GM18867 (cell line): ENCODE results near the gene KRT81.
A peak's percentile ranks its signal among the peaks of the same experiment; 100 is the strongest.
"Not testable (repeated sequence)": the region's sequence is repeated elsewhere in the genome, so short reads cannot be mapped to it uniquely, and the experiment has no call there.

Source experiments
- ATAC-seq: cut with Tn5 transposase; IDR thresholded peaks from one replicate; pipeline ENCODE4 v1.9.1; 2021; ENCODE audit warnings: mild to moderate bottlenecking, moderate library complexity; ENCODE audit not compliant: unreplicated experiment

Gene KRT81

DNA sequence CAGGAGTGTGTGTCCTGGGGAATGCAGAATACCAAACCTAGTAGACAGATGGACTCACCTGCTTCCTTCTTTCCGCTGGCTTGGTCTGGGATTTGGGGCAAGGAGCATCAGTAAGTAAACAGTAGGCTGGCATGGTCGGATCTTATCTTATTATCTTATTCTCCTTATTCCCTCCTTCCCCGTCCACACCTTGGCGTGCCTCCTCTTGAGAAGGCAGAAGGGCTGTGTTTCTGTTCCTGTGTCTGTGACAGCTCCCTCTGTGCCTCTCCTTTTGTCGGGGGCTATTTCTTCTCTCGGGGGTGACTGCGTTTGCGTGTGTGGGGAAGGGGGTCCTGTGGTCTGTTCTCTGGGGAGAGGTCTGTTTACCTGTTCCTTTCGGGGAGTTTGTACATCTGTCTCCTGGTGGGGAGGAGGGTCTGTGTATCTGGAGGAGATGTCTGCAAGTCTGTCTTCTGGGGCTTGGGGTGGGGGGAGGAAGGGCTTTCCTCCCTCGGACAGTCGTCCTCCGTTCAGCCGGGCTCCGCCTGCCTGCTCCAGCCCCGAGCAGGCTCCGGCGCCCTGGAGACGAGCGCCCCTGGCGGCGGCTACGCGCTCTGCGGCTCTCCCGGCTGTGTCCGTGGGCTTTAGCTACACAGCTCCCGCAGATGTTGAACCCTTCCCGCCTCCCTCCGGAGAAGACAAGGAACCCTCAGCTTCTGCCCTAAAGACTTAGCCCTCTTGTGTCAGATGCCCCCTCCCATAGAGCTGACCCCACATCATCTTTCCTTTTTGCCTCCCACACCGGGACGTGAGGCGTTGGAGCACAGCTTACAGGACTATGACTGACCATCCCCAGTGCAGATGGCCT lies 12.5 kb downstream of the KRT81 start:
- ATAC-seq = peak; percentile 74

DNA sequence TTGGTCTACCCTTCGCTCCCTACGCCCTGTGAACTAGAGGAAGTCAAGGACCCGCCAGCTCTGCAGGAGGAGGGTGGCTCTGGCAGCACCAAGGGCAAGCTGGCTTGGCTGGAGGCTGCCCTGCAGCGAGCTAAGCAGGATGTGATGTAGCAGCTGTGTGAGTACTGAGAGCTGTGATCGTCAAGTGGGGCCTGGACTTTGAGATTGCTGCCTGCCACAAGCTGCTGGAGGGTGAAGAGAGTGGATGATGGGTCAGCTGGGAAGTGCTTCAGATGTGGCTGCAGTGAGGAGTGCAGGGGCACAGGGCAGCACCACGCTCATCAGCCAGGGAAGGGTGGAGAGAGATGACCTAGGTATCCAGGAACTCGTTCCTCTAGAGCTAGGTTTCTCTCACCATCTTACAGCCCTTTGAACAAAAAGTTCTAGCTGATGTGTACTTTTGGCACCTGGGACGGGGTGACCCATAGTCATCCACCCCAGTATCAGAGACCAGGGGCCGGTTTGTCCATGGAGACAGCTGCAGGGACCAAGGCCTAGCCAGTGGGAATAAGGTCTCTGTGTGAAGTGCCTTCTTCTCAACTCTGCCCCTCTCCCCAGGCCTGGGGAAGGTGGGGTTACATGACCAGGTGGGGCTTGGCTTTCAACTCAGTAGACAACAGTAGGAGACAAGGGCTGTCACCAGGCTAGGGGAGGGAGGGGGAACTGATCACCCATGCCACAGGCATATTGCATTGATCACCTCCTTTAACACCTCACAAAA lies 13.7 kb downstream of the KRT81 start:
- ATAC-seq = no peak

DNA sequence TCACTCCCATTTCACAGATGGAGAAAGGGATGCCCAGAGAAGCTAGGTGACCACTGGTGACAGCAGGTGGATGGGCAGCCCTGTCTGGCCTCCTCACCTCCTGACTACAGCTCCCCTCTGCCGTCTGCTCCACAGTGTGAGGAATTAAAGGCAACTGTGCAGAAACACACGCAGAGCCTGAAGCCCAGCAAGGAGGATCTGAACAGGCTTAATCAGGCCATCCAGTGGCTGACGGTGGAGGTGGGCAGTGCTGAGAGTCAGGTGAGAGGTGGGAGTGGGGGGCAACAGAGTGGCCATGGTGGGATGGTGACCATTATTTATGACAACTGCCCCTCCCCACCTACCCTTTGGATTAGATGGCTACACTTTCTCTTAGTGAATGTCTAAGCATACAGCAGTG lies 15.6 kb downstream of the KRT81 start:
- no peak for ATAC-seq

DNA sequence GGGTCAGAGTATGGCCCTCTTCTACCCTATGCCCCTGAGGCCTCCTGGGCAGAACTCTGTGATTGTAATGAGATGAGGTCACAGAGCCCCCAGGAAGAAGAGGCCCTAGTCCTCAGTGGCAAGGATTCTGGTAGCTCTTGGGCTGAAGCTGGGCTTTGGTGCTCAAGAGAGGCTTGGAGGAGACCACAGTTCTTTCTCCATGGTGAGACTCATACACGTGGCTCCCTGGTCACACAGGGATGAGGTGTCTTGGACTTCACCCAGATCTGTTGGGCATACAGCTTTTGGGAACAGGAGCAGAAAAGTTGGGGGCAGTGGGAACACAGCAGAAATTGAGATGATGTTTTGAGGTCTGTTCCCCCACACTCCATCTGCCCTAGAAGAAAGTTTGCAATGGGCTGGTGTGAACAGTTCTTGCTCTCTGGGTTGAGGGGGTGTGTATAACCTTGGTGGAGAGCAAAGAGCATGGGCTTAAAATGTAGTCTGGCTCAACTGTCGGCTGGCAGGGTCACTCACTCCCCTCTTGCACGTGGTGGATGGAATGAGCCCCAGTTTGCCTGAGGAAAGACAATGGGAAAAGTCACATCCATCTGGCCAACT lies 16.7 kb downstream of the KRT81 start, which contains the start of gene KRT86:
Gene KRT86 (plus strand): TSS at position 125 of the 600 bp plus-strand sequence. CDS start 27,272 bp downstream, outside the sequence.
- no peak for ATAC-seq

DNA sequence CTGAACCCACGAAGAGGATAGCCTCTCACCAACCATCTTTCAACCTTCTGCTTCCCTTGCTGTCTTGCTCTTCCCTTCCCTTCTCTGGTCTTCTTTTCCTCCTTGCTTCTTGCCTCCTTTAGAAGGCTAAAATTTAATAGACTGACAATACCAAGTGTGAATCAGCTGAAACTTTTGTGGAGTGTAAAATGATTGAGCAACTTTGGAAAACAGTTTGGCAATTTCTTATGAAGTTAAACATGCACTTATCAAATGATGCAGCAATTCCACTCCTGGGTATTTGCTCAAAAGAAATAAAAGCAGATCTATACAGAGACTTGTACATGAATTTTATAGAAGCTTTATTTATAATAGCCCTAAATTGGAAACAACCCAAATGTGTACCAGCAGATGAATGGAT lies 20.2 kb downstream of the KRT81 start:
- ATAC-seq = no peak

DNA sequence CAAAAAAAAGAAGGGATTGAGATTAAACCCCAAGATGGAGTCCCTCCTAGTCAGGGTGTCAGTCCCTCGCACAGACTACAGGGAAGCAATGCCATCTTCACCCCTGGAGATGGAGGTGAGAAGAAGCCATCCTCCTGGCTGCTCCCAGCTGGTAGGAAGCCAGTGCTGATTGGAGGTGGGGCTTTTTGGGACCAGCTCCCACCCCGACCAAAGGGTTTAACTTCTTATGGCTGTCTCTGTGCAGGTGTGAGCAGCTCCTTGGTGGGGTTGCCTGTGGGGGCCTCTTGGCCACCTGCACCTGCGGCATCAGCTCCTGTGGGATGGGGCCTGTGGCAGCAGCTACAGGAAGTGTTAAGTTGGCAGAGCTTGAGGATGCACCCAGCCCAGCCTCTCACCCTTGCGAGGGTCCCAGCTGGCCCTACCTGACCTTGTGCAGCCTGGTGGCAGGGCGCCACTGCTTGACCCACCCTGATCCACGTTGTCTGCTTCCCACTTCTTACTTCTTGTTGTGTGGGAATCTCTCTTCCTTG lies 20.7 kb downstream of the KRT81 start:
- ATAC-seq = no peak

DNA sequence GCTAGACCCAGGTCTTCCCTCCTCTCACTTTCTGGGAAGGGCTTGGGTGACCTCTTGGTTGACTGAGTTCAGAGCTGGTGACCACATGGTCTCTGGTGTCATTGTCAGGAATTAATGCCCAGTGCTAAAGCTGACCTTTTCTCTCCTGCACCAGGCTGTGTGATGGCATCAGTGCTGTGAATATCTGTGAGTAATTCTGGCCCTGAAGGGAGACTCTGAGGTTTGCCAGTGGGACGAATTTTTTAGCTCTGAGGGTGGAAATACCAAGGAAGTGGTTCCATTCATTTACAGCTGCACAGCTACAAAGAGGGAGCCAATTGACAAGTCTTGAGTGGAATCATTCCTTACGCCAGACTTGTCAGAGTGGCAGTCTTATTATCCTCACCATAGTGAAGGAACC lies 23.1 kb downstream of the KRT81 start:
- ATAC-seq = no peak

DNA sequence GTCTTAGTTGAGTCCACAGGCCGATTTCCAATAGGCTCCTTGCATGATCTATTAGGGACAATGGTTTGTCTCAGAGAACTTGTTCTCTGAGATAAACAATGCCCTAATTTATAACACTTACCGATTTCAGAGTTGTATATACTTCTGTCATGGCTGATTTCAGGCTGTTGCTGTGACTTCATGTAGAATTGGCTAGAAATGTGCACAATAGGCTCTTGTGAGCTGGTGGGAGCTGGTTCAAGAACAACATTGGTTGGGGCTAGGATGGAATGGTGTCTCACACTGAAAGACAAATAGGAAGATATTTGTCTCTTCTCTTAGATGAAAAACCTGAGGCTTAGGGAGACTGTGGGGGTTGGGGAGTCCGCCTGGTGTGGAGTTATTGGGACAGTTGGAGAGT lies 23.6 kb downstream of the KRT81 start:
- ATAC-seq = no peak

DNA sequence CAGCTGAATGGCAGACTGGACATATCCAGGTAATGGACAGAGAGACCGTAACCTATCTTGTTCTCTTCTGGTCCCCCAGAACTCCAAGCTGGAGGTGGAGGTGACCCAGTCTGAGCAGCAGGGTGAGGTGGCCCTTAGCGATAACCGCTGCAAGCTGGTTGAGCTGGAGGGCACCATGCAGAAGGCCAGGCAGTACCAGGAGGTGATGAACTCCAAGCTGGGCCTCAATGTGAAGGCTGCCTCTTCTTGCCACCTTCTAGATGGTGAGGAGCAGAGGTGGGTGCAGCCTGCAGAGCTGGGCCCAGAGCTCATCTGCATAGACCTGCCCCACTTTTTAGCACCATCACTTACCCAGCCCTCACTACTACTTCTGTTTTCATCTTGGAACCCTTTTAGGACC lies 24.1 kb downstream of the KRT81 start:
- no peak for ATAC-seq

DNA sequence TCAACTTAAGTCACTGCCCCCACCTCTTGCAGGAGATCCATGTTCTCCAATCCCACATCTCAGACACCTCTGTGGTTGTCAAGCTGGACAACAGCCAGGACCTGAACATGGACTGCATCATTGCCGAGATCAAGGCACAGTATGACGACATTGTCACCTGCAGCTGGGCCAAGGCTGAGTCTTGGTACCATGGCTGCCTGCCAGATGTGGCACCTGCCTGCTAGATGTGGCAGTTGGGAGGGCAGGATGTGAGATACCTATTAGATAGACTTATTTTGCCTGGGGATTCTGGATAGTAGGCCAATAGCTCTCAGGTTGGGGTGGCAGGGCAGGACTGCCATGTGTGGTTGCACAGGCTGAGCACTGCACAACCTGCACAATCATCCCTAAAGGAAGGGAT lies 24.8 kb downstream of the KRT81 start:
- no peak for ATAC-seq

DNA sequence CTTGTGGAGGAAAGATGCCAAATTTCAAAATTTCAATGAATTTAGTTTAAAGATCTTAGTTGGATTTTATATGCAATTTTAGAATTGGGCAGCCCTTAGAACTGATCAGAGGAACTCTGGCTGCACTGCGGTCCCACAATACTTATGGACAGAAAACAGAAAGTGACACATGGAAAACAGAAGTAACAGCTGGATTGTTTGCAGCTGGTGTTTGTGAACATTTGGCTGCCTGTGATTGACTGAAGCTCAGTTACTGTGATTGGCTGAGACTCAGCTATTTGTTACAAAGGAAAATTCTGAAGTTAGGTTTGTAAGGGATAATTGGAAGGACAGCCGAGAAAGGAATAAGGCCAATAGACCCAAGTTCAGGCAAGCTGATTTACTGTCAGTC lies 26.9 kb downstream of the KRT81 start:
- ATAC-seq = no peak

DNA sequence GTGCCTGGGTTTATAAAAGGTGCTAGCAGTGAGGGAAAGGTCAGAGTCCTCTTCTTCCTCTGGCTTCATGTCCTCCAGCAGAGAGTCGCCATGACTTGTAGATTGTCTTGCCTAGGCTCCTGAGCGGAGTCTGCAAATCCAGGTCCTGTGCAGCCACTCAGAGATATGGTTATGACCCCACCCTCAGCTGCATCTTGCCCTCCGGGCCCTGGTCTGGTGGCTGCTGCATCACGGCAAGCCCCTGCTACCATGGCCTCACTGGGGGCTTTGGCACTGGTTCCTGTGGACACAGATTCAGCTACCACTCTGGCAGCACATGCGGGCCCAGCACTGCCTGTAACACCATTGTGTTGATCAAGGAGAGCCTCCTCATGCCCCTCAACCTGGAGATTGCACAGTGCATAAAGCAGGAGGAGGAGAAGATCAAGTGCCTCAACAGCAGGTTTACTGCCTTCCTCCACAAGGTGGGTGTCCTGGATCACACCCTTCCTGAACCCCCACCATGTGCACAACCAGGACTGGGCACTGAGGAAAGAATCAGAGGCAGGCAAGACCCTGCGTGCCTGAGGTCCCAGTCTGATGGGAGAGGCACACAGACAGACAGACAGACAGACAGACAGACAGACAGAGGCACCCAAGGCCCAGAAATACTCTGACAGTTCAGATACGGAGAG lies 27.4 kb downstream of the KRT81 start:
- no peak for ATAC-seq

DNA sequence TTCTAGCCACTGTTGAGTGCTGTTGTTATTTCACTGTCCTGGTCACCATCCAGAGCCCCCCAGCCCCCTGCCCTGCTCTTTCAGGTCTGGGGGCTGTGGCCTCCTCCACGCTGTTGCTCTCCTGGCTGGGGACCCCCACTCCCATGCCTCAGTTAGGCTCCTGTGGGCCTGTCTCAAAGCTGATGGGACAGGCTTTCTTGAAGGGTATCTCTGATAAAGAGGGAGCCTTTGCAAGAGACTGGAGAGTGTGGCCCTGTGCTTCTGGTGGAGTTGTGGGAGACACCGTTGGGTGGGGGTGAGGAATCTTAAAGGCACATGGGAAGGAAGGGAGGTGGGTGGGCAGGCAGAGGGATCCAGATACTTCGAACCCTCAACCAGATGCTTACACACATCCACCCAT lies 29.0 kb downstream of the KRT81 start:
- ATAC-seq = no peak

DNA sequence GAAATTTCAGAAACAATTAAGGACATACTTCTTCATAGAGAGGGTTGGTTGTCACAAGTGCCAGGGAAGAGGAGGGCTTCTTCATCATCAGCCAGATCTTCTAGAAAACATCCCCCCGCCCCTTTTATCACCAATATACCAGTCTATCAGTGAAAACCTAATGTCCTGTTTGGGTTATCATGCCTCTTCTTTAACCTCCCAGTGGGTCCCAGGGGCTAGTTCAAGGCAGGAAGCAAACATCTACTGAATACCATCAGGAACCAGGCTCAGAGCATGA lies 30.2 kb downstream of the KRT81 start:
- ATAC-seq = no peak

DNA sequence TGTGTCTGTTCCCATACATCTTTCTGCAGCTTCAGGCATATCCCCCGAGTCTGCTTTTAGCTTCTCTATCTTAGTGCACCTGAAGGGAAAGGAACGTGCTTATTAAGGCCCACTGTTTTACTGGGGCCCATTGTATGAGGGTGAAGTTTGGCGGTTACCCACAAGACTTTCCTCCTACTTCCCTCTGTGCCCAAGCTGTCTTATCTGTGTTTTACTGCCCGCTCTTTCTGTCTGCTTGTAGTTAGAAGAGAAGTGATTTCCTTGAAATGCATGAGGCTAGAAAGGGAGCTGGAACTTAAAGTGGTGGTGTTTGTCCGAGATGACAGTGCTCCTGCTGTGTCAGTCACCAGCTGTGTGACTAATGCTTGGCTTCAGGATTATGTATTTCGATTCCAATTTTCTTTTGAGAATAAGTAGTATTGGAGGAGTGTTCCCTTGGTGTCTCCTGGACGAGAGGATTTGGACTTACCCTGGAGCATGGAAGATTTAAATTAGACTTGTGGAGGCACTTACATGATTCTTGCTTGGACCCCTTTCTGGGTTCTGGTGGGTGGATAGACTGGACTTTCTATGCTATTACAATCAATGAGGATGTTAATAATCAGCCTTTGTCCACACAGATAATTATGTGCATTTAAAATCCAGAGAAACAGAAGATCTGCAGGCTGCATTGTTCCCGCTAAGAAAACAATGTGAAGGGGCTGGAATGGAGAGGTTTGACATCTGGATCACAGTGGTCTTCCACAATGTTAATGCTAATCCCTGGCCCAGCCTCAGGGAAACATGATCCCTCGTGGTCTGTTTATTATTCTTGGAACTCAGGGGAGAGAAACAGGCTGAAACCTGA lies 30.8 kb downstream of the KRT81 start:
- ATAC-seq = no peak

DNA sequence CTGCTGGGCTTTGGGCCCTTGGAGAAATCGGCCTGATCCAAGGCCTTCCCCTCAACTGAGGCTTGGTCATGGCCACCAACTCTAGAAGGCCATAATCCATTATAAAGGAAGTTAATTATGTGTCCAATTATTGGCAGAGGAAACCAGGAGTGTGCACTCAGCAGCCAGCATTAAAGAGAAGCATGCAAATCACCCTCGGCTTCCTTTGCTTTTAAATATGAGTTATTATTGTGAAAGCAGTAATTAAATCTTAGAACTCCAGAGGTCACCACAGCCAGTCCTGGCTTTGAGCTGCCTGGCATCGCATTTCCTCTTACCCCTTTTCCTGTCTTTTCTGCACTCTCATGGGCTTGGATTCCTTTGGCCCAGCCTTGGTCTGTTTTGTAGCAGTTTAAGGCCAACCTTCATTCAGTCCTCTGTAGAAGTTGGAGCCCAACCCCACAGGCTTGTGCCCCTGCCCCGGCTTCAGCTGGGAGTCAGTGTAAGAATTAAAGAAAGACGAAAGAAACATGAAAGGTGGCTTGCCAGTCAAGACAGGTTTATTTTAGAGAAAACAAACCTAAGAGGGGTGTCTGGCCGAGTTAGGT lies 31.6 kb downstream of the KRT81 start:
- no peak for ATAC-seq

DNA sequence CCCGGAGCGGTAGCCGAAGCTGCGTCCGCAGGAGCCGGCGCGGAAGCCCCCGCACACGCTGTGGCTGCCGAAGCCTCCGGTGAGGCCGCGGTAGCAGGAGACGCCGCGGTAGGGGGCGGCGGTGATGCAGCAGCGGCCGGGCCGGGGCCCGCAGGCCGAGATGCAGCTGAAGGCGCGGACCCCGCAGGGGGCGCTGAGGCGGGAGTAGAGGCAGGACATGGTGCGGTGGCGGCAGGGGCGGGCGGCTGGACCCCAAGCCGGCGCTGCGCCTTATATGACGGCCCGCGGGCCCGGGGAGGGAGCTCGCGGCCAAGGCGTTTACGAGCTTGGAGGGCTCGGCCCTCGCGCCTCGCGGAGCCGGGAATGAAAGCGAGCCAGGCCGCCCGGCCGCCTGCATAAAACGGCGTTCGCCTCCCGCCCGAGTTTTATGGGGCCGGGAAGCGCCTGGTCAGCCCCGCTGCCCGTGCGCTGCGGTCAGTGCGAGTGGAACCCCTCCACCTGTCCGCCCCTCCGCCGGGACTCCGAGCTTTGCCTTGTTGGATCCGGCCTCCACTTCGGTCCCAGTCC lies 32.9 kb downstream of the KRT81 start:
- ATAC-seq = no peak

DNA sequence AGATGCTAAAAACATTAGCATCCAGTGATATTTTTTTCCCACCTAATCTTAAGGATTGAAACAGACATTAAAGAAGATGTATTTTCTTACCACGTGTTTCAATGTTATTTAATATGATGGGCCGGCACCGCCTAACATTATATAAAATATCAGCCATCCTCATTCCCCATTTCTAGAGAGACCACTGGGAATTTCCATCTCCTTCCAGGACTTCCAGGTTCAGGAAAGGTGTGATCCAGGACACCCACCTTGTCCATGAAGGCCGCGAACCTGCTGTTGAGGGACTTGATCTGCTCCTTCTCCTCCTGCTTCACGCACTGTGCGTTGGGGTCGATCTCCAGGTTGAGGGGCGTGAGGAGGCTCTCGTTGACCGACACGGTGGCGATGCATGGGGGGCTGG lies 33.4 kb downstream of the KRT81 start:
- not testable (repeated sequence) for ATAC-seq

DNA sequence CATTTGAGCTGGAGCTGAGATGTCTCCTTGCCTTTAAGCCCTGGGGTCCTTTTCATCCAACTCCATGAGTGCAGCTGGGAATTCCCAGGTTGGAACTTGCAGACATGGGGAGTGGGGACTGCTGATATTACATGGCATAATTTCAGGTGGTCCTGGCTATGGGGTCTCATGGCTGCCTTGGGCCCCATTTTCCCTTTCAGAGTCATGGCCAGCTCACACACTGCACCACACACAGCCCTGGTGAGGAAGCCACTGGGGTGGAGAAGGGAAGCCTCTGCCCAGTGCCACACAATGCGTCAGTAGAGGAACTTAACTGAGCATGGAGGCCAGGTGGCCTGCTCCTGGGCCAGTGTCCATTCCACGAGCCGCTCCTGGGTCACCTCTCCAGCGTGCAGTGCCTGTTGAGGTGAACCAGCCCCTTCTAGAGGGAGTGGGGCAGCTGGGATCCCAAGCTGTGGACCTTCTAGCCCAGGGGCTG lies 34.2 kb downstream of the KRT81 start:
- no peak for ATAC-seq

DNA sequence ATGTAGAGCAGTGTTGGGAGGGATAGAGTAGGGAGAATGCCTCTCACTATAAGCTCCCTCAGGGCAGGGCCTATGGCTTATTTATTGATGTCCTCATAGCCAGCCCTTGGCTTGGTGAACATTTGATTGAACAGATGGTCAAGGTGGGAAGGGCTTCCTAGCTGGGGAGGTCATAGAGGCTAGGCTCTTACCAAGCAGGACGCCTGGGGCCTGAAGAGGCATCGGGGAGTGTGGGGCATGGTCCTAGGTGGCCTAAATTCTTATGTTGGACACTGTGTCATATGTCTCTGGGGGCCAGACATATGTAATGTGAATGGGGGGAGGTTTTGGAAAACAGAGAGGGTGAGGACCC lies 34.8 kb downstream of the KRT81 start:
- ATAC-seq = no peak
